ENCODE data around the gene TSPAN9.
A peak's percentile ranks its signal among the peaks of the same experiment; 100 is the strongest.

TSPAN9 gene

GRCh38 chr12:3081091-3081490, 3.9 kb downstream of the TSPAN9 start:
- DNase-seq: no peak

- no peak for DNase-seq
Measured at GRCh38 chr12:3081886-3082285, 4.7 kb downstream of the TSPAN9 start.

DNA sequence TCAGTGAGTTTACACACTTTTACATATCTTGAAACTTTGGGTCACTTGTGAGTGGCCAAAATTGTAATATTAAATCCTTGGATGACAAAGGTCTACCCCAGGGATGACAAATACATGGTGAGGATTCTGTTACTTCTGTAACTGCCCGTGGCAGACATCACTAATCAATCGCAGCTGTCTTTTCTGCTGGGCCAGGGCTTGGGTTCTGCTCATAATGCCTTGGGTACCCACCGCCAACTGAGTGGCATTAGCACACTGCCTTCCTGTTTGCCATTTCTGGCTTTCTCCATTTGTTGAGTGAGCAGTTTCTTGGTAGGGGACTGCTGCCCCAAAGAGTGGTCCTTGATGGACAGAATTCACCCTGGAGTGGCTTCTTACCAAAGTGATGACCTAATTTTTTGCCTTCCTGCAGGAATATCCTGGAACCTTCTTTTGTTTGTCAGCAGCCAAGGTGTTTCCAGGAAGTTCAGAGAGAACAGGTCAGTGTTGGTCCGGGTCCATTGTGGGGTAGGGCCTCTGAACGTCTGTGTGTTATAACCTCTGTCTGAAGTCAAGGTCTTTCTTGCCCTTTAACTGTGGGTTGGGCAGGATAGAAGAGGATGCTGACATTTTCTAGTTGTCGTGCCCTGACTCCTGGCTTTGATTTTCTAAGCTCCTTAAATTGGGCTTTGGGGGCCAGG, 6.2 kb downstream of the TSPAN9 start:
- DNase-seq: no peak

DNA sequence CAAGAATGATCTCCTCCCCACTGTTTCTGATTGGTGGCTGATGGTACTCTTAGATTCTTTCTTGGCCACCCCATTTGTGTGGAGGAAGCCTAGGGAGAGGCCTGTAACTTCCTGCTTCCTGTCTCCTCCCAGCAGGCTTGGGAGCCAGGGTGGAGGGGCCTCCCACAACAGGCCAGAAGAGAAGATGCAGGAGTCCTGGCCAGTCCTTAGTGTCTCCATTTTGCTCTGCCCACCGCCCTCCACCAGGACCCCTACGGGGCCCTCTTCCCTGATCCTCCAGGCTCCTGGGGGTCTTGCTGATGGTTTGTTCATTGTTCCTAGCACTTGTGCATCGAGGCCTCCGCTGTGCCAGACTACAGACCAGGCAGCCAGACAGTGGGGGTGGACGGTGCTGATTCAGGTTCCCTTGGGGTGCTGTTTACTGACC, 6.8 kb downstream of the TSPAN9 start:
- DNase-seq: no peak

- DNase-seq: no peak
Measured at GRCh38 chr12:3084742-3085141, 7.6 kb downstream of the TSPAN9 start.

DNA sequence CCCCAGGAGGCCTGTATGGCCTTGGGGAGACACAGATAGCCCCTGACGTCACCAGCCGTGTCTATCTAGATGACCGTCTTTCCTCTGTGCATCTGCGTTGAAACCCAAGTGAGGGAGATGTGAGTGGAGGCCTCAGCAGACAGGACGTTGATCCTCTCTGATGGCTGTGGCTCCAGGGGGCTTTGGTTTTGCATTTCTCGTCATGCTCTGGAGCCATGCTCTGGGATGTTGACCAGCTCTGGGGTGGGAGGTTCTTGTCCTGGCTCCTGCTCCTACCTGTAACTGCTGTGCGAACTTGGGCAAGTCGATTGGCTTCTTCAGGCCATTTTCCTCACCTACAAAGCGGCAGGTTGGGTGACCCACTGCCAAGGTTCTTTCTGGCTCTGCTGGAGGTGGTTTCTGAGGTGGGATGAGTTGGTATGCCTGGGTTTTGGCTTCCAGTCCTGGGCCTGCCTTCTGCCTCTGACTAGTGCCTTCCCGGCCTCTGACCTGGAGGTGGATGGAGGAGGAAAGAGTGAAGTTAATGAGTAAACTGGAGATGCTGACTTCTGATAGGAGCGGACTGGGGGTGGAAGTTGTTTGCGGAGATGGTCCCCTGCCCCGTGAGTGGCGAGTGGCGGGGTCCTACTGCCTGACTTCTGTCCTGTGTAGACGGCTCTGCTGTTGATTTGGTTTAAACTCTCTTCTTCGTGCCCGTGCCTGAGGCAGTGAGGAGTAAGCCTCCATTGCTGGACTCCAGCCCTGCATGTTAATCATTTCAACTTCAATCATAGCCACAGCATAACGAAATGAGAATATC, 8.4 kb downstream of the TSPAN9 start:
- DNase-seq: no peak

DNA sequence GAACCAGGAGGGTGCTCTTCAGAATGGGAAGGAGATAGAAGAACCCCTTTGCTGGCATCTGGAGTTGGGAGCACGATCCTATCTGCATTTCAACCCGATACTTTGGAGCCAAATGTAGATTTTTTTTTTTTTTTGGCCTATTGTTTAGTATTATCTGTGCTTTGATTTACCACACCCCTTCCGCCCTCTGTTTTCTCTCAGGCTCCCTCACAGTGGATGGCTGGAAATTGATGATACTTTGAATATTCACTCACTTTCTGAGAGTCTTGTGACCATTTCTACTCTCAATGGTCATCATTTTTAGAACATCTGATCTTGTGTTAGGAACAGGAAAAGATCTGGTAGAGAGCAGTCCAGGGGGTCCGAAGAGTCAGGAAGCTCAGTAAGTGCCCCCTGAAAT, 9.0 kb downstream of the TSPAN9 start:
- no peak for DNase-seq

DNA sequence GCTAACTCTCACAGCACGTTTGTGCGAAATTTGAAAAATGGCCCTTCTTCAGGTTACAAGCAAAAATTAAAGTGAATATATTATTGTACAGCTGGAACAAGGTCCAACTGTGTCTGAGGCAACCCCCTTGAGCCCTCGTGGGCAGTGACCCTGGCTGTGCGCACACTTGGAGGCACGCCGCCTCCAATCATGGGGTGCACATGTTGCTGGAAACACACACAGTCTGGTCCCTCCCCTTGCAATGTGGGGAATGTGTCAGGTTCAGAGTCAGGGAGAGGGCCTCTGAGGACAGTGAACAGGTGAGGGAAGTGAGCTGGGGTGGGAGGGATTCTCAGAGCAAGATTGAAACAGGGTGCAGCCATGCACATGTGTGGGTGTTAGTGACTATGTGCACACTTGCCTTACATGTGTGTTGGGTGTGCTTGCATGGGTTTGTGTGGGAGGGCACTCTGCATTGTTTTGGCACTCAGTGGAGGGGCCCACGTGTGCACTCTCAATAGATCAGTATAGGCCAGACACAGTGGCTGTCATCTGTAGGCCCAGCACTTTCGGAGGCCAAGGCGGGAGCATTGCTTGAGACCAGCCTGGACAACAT, 9.6 kb downstream of the TSPAN9 start:
- DNase-seq: no peak

DNA sequence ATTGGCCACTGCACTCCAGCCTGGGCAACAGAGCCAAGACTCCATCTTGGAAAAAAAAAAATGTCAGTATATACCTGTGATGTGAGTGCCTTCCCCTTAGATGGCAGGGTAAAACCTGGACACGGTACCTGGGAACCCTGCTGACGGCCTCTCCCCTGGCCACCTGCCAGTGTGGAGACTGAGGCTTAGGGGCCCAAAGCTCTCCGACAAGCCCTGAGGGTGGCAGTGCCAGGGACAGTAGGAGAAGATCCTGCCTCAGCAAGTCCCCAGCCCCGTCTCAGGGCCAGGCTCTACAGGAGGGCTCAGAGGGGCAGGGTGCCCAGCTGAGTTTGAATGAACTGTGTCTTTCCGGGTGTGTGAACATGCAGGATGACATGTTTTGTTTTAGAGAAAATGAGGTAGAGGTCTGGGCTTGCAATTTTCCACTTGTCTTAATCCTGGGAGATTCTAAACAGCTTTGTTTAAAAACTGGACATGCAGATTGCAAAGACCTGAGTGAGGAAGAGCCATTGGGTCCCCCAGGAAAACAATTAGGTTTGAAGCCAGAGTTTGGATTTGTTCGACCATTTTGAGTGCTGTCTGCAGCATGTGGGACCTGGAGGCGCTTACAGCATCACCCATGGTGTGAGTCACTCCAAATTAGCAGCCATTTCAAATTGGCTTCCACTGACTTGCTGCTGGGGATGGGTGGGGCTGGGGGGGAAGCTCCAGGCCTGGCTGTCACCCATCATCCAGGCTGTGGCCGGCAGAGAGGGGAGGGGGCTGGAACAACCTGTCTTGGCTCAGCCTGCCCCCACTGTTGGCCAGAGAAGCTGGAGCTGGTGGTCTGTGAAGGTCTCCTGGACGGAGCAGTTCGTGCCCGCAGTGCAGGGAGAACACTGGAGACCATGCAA, 10.8 kb downstream of the TSPAN9 start:
- DNase-seq: no peak

DNA sequence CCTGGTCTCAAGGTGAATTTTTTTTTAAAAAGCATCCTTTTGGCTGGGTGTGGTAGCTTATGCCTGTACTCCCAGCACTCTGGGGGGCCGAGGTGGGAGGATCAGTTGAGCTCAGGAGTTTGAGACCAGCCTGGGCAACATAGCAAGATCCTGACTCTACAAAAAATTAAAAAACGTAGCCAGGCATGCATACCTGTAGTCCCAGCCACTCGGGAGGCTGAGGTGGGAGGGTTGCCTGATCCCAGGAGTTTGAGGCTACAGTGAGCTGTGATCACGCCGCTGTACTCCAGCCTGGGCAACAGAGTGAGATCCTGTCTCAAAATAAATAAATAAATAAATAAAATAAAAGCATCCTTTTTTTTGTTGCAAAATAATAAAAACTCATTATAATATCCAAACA, 12.4 kb downstream of the TSPAN9 start:
- no peak for DNase-seq

- no peak for DNase-seq
Measured at GRCh38 chr12:3090240-3091037, 13.3 kb downstream of the TSPAN9 start.

DNA sequence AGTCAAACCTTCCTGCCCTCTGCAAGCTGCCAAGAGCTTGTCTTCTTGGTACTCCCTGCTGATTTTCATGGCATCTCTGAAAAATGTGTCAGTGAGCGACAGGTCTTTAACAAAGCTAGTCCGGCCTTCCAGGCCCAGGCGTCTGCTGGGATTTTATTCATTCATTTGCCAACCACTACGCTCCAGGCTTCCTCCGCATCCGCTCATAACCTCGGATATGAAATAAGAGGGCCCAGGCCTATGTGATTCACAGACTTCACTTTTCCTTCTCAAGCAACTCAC, 13.8 kb downstream of the TSPAN9 start:
- no peak for DNase-seq

GRCh38 chr12:3091382-3092241, 14.4 kb downstream of the TSPAN9 start:
- no peak for DNase-seq

DNA sequence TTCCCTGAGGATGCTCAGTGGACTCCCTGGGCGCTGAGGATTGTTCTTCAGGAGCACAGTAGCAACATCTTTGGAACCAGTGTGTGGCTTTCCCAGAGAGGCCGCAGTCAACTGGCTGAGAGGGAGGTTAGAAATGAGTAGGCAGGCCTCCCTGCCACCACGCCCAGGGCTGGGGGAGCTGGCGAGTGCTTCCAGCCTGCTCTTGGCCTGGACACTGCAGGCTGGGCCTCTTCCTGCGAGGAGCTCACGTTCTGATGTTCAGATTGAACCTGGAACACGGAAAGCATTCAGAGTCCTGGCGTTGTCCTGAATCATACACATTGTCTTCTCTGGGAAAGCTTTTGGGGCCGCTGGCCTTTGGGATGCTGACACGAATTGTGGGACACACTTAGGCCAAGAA, 15.6 kb downstream of the TSPAN9 start:
- DNase-seq: no peak

GRCh38 chr12:3097186-3097804, 20.1 kb downstream of the TSPAN9 start:
- peak; percentile 54 for DNase-seq

DNA sequence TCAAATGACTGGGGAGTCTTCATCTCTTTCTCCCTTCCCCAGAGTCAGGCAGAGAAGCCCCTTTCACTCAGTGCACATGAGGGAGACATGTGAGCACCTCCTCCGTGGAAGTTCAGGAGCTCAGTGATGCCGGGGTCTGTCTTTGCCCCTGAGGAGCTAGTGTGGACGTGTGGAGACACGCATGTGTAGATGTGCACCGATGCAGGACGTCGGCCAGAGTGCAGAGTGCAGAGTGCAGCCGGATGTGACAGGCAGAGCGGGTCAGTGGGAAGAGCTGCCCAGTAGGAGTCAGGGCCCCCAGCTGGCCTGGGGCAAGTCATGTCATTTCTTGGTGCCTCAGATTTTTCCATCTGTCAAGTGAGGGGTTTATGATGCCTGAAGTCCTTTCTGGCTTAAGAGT, 20.7 kb downstream of the TSPAN9 start:
- DNase-seq: no peak

- no peak for DNase-seq
Measured at GRCh38 chr12:3098436-3098835, 21.3 kb downstream of the TSPAN9 start.

- no peak for DNase-seq
Measured at GRCh38 chr12:3099146-3099545, 22.0 kb downstream of the TSPAN9 start.

DNA sequence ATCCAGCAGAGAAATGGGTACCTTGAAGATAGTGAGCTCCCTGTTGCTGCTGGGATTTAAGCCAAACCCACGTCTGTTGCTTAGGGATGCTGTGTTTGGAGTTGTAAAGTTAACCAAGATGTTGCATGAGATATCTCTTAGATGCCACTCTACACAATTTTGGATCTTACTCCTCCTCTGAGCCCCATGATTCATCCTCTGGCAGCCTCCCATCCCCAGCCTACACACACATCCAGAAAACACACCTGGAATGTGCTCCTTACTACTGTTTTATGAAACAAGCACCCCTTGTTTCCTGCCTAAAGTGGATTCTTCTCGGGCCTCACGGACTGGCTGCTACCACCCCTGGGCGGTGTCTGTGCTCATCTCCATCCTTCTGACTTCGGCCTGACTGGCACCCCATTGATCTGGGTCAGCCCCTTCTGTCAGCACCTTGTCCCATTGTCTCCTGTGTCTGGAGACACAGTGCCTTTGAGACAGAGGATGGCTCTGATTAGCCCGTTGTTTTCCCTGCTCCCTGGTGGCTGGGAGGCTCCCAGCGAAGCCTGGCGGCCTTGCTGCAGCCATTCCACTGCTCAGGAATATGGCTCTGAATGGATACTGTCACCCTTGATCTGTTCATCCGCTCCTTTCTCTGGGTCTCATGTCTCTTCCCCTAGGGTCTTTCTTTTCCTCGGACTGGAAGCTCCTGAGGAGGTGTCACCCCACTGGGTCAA, 24.3 kb downstream of the TSPAN9 start:
- DNase-seq: no peak

DNA sequence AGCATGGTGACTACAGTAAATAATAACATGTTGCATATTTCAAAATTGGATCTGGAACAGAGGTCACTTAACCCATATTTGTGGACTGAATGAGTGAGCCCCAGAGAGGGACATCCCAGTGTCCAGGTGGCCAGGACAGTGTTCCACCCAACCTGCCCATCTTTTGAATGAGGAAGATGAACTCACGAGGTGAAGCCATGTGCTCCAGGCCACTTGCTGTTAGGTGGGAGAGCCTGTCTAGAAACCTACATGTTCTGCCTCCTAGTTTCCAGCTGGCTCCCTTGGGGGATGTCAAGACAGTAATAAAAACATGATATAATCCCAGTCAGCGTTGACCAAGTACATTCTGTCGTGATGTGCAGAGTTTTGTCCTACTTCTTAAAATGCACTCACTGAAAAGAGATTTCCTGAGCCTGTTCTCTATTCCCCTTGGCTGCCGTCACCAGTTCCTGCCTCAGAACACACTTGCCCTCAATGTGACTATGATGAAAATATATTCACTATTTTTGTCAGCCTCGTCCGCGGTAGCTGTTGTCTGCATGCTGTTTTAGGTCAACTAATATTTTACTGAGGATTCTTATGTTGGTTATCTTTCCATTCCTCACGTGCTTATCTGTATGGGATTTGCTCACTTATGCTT, 25.7 kb downstream of the TSPAN9 start:
- no peak for DNase-seq
